AG04450 (cell line): ENCODE results near the gene APOL6. TPM values are rescaled to one million over a fixed set of nuclear protein-coding genes. Genes with fewer than 3 reads are reported as not detected.
"Not testable (repeated sequence)": the region's sequence is repeated elsewhere in the genome, so short reads cannot be mapped to it uniquely, and the experiment has no call there.

Experiments
- CTCF ChIA-PET: fragments of 300-600, 350-600 bp; formaldehyde crosslinking; extraction: SDS; loops from one replicate; lab custom pipeline; 2022; ENCODE audit warnings: antibody characterized with exemption, inconsistent platforms; lab: Charles Lee
- POLR2A ChIA-PET: fragments of 350-600 bp; formaldehyde crosslinking; extraction: SDS; loops from one replicate; lab custom pipeline; 2021; ENCODE audit warnings: antibody characterized with exemption, inconsistent platforms; lab: Yijun Ruan, JAX
- DNase-seq: peaks from one replicate; pipeline ENCODE4 v3.0.0-alpha.2; 2011; ENCODE audit warnings: low read depth, low spot score
- H3K27ac ChIP-seq: one replicate; pipeline ENCODE4 v1.5.1; 2012; ENCODE audit warnings: low read depth, low read length, control low read depth
- H3K27me3 ChIP-seq: one replicate; pipeline ENCODE4 v1.6.0; 2012; ENCODE audit warnings: low read length; ENCODE audit not compliant: control insufficient read depth, insufficient read depth
- H3K4me3 ChIP-seq: 2 replicates; pipeline ENCODE4 v1.5.1; 2011; ENCODE audit warnings: mild to moderate bottlenecking, low read depth, low read length, control low read depth
- H3K9me3 ChIP-seq: 2 replicates; pipeline ENCODE4 v1.5.1; 2012; ENCODE audit warnings: low read length; ENCODE audit not compliant: control insufficient read depth, insufficient read depth
- CTCF ChIP-seq: IDR thresholded peaks from 2 replicates; pipeline ENCODE4 v1.5.1; 2011; ENCODE audit warnings: low read depth, low read length, control low read depth, inconsistent platforms
- polyA plus RNA-seq: library from polyadenylated mRNA; depleted of rRNA; stranded (reverse); fragments of >200 nt; gene quantifications from 2 replicates; pipeline ENCODE4 v1.2.3, GENCODE V29; 2011

The APOL6 gene
- polyA plus RNA-seq, 1 experiment, result 15.0 TPM

DNA sequence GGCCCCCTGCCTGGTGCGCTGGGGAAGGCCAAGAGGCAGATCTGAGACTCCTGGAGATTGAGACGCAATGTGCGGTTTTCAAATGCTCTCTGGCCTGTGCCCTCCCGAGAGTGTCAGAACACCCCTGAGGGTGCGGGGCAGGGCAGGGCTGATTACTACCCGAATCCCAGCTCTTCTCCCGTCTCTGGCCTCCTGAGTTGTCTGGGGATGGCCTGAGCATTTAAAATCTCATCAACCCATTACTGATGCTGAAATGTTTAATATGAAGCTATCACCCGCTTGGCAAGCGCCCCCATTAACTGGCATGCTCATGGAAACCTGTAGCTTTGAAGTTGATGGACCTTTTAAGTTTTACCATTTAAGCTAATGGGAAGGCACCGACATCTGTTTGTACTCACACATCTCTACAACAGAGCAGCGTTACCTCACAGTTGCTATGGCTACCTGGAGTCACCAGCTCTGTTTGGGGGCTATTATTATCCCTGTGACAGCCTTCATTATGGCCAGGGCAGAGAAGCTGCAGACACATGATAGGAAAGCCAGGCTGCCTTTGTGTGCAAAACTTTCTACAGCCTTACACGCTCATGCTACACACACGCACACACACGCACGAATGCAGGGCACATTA lies 27.5 kb upstream of the APOL6 start:
- H3K27me3 ChIP-seq, result peaks cover 4% of the 10 kb centered on the region
- no peak for TF ChIP-seq CTCF
- POLR2A ChIA-PET, result interaction anchor here (0.5 kb wide), 1 partner anchor 190 kb away, joined by 5 read pairs; no protein-coding TSS in a partner anchor
- CTCF ChIA-PET, result interaction anchor here (0.9 to 3.0 kb wide), 5 partner anchors 9 to 504 kb away, joined by 3 to 12 read pairs (median 4); no protein-coding TSS in a partner anchor
- DNase-seq, result no peak
- H3K27ac ChIP-seq, result no peak overlapping the region
- H3K9me3 ChIP-seq, result no peaks in the 10 kb centered on the region
- no peak overlapping the region for H3K4me3 ChIP-seq

GRCh38 chr22:35621451-35621850 lies 26.8 kb upstream of the APOL6 start:
- H3K27ac ChIP-seq, result no peak overlapping the region
- POLR2A ChIA-PET, result no interaction called here

DNA sequence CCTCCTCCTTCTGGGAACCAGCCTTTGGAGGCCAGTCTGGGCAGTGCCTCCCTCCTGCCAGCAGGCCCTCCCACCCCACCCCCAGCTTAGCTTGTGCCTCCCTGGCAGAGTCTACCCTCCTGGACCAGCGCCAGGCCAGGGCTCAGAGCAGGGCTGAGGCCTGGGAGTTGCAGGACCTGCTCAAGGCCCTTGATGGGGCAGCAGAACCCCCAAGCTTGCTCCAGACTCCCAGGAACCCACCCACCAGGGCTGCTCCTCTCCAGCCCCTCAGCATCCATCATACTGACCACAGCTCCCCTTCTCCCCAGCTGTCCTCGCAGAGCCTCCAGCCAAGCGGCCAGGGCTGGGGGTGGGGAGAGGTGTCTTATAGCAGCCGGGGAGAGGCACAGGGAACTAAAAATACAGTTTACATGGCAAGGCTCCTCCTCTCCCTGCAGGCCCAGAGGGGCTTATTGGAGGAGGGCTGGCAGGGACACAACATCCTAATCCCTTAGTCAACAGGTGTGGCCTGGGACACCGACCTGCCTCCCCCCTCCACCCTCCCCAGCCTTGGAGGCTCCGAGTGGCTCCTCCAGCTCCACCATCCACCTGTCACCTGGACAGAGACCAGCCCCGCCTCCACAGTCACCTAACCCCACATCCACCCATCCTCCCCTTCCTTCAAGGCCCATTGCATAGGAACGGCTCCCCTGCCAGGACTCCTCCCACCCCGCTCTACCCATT lies 25.9 kb upstream of the APOL6 start:
- no peak for TF ChIP-seq CTCF
- ChIA-PET CTCF (interaction anchor here (1.4 to 3.0 kb wide), 3 partner anchors 192 to 271 kb away, joined by 3 to 15 read pairs (median 12); no protein-coding TSS in a partner anchor), POLR2A (no interaction called here)
- no peak for DNase-seq
- Histone ChIP-seq H3K9me3 (no peaks in the 10 kb centered on the region), H3K4me3 (no peak overlapping the region), H3K27ac (no peak overlapping the region), H3K27me3 (peaks cover 2% of the 10 kb centered on the region)

More at GRCh38 chr22:35621451-35621850, 26.8 kb upstream of the APOL6 start:
- CTCF ChIA-PET, result interaction anchor here (0.9 to 3.0 kb wide), 5 partner anchors 10 to 503 kb away, joined by 3 to 15 read pairs (median 4); no protein-coding TSS in a partner anchor
- Histone ChIP-seq H3K27me3 (peaks cover 4% of the 10 kb centered on the region), H3K4me3 (no peak overlapping the region), H3K9me3 (no peaks in the 10 kb centered on the region)
- no peak for TF ChIP-seq CTCF
- DNase-seq, result no peak

DNA sequence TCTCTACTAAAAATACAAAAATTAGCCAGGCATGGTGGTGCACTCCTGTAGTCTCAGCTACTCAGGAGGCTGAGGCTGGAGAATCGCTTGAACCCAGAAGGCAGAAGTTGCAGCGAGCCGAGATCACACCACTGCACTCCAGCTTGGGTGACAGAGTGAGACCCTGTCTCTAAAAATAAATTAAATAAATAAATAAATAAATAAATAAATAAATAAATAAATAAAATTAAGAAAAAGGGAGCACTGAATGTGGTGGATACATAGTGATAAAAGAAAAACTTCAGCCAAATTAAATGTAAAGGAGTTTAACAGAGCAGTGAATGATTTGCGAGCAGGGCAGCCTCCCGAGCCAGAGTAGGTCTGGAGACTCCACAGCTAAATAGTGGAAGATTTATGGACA lies 24.4 kb upstream of the APOL6 start:
- CTCF ChIA-PET, result interaction anchor here (1.0 kb wide), 1 partner anchor 11 kb away, joined by 3 read pairs; no protein-coding TSS in a partner anchor
- H3K4me3 ChIP-seq, H3K9me3 ChIP-seq, DNase-seq, POLR2A ChIA-PET, H3K27ac ChIP-seq, H3K27me3 ChIP-seq: not testable (repeated sequence)

GRCh38 chr22:35624547-35624946 lies 23.7 kb upstream of the APOL6 start:
- DNase-seq, result no peak
- Histone ChIP-seq H3K27ac (no peak overlapping the region), H3K27me3 (peaks cover 2% of the 10 kb centered on the region), H3K4me3 (no peak overlapping the region), H3K9me3 (no peaks in the 10 kb centered on the region)
- CTCF ChIA-PET, result interaction anchor here (1.0 to 1.2 kb wide), 2 partner anchors 11 to 273 kb away, joined by 3 read pairs; no protein-coding TSS in a partner anchor
- POLR2A ChIA-PET, result no interaction called here
- TF ChIP-seq CTCF, result no peak
